SK-N-DZ (cell line): ENCODE results near the gene SLC25A26.
"Not testable (repeated sequence)": the region's sequence is repeated elsewhere in the genome, so short reads cannot be mapped to it uniquely, and the experiment has no call there.

Experiments used
- DNase-seq: peaks from one replicate; pipeline ENCODE4 v3.0.0-alpha.2; 2015; ENCODE audit warnings: low spot score

SLC25A26 gene

GRCh38 chr3:66226093-66226492 is 5.3 kb downstream of the SLC25A26 start:
- DNase-seq: not testable (repeated sequence)

- DNase-seq: no peak
Measured at GRCh38 chr3:66227051-66227450, 6.2 kb downstream of the SLC25A26 start.

GRCh38 chr3:66227915-66228314 is 7.1 kb downstream of the SLC25A26 start:
- no peak for DNase-seq

- no peak for DNase-seq
Measured at GRCh38 chr3:66228707-66229106, 7.9 kb downstream of the SLC25A26 start.

GRCh38 chr3:66229931-66230330 is 9.1 kb downstream of the SLC25A26 start:
- DNase-seq: no peak

- peak; percentile 20 for DNase-seq
Measured at GRCh38 chr3:66233033-66233432, 12.2 kb downstream of the SLC25A26 start.

GRCh38 chr3:66236281-66236680 is 15.5 kb downstream of the SLC25A26 start:
- DNase-seq: peak; percentile 25

- no peak for DNase-seq
Measured at GRCh38 chr3:66237552-66237951, 16.8 kb downstream of the SLC25A26 start.

- DNase-seq: no peak
Measured at GRCh38 chr3:66239513-66240123, 18.8 kb downstream of the SLC25A26 start.

GRCh38 chr3:66241466-66241865 is 20.7 kb downstream of the SLC25A26 start:
- no peak for DNase-seq

GRCh38 chr3:66242788-66243464 is 22.1 kb downstream of the SLC25A26 start:
- DNase-seq: no peak

- no peak for DNase-seq
Measured at GRCh38 chr3:66248641-66249040, 27.8 kb downstream of the SLC25A26 start.

GRCh38 chr3:66253790-66254620 is 33.2 kb downstream of the SLC25A26 start:
- peak; percentile 32 for DNase-seq

- no peak for DNase-seq
Measured at GRCh38 chr3:66255865-66256264, 35.1 kb downstream of the SLC25A26 start.

- no peak for DNase-seq
Measured at GRCh38 chr3:66256806-66257205, 36.0 kb downstream of the SLC25A26 start.

- no peak for DNase-seq
Measured at GRCh38 chr3:66259566-66260255, 38.9 kb downstream of the SLC25A26 start.

GRCh38 chr3:66260431-66260830 is 39.6 kb downstream of the SLC25A26 start:
- no peak for DNase-seq

- no peak for DNase-seq
Measured at GRCh38 chr3:66261355-66261754, 40.6 kb downstream of the SLC25A26 start.

GRCh38 chr3:66265649-66266048 is 44.8 kb downstream of the SLC25A26 start:
- no peak for DNase-seq

GRCh38 chr3:66266551-66266950 is 45.8 kb downstream of the SLC25A26 start:
- no peak for DNase-seq

- no peak for DNase-seq
Measured at GRCh38 chr3:66267031-66267430, 46.2 kb downstream of the SLC25A26 start.

GRCh38 chr3:66267906-66268305 is 47.1 kb downstream of the SLC25A26 start:
- DNase-seq: no peak
